Measurements from ENCODE around the gene PRM1. TPM values are rescaled to one million over a fixed set of nuclear protein-coding genes. Genes with fewer than 3 reads are reported as not detected.
"Not testable (repeated sequence)": the region's sequence is repeated elsewhere in the genome, so short reads cannot be mapped to it uniquely, and the experiment has no call there.

Gene PRM1
- total RNA-seq, 1 donor from 2014 or later = not detected

- no peak for ATAC-seq
Measured at GRCh38 chr16:11313493-11314308, 32.6 kb upstream of the PRM1 start.

GRCh38 chr16:11312718-11313492 lies 31.8 kb upstream of the PRM1 start:
- ATAC-seq = peak; percentile 56

GRCh38 chr16:11310997-11311561 lies 29.9 kb upstream of the PRM1 start:
- ATAC-seq = no peak

- no peak for ATAC-seq
Measured at GRCh38 chr16:11310634-11310977, 29.5 kb upstream of the PRM1 start.

- peak; percentile 44 for ATAC-seq
Measured at GRCh38 chr16:11309895-11310633, 28.9 kb upstream of the PRM1 start.

- peak; percentile 55 for ATAC-seq
Measured at GRCh38 chr16:11308493-11309283, 27.6 kb upstream of the PRM1 start.

- no peak for ATAC-seq
Measured at GRCh38 chr16:11307639-11308492, 26.7 kb upstream of the PRM1 start.

- ATAC-seq = no peak
Measured at GRCh38 chr16:11306997-11307638, 26.0 kb upstream of the PRM1 start.

- ATAC-seq = no peak
Measured at GRCh38 chr16:11306381-11306780, 25.3 kb upstream of the PRM1 start.

GRCh38 chr16:11303405-11304138 lies 22.4 kb upstream of the PRM1 start:
- no peak for ATAC-seq

GRCh38 chr16:11302977-11303376 lies 21.8 kb upstream of the PRM1 start:
- ATAC-seq = peak; percentile 15

GRCh38 chr16:11301645-11302501 lies 20.7 kb upstream of the PRM1 start:
- peak; percentile 69 for ATAC-seq

GRCh38 chr16:11300560-11300892 lies 19.4 kb upstream of the PRM1 start:
- ATAC-seq = no peak

GRCh38 chr16:11299865-11300559 lies 18.9 kb upstream of the PRM1 start:
- ATAC-seq = no peak

- ATAC-seq = not testable (repeated sequence)
Measured at GRCh38 chr16:11298950-11299547, 17.9 kb upstream of the PRM1 start.

- no peak for ATAC-seq
Measured at GRCh38 chr16:11298143-11298900, 17.2 kb upstream of the PRM1 start.

Measured in esophagus mucosa (tissue), 1 donor.